ENCODE measurements around the gene NPAS1.

GRCh38 chr19:47020992-47021496 is 1.4 kb downstream of the NPAS1 start:
- TF ChIP-seq GATA2 (IDR thresholded peaks at IDR 0.05; ENCODE audit: low read depth, low read length) (no peak), GATA3 (IDR thresholded peaks at IDR 0.05; ENCODE audit: low read depth, low read length) (no peak)

All from SH-SY5Y (cell line).